Neural cell (in vitro differentiated cells): ENCODE results near the gene YDJC. TPM values are rescaled to one million over a fixed set of nuclear protein-coding genes. Genes with fewer than 3 reads are reported as not detected.
"Not testable (repeated sequence)": the region's sequence is repeated elsewhere in the genome, so short reads cannot be mapped to it uniquely, and the experiment has no call there.

Experiments used
- H2AFZ ChIP-seq: fragments of 200-600, 300-800 bp; sonication (generic), shearing (Covaris generic); 2 replicates; pipeline ENCODE4 v1.6.0; 2014; ENCODE audit warnings: low read depth, mild to moderate bottlenecking, antibody characterized with exemption, low read length, moderate library complexity
- H3F3A ChIP-seq: fragments of 200-600 bp; shearing (Covaris generic); 2 replicates; pipeline ENCODE4 v1.6.1; 2016; ENCODE audit warnings: mild to moderate bottlenecking, moderate library complexity, mixed read lengths, antibody characterized with exemption, low read length; ENCODE audit not compliant: insufficient read depth, poor library complexity, severe bottlenecking
- H3K27ac ChIP-seq: fragments of 200-600, 300-800 bp; sonication (generic), shearing (Covaris generic); 2 replicates; pipeline ENCODE4 v1.5.1; 2014; ENCODE audit warnings: mild to moderate bottlenecking, low read length, moderate library complexity
- H3K27me3 ChIP-seq: fragments of 300-800, 200-600 bp; sonication (generic), shearing (Covaris generic); 2 replicates; pipeline ENCODE4 v1.6.0; 2014; ENCODE audit warnings: mild to moderate bottlenecking, low read depth, low read length, moderate library complexity; ENCODE audit not compliant: insufficient read depth
- H3K36me3 ChIP-seq: fragments of 300-800, 200-600 bp; sonication (generic), shearing (Covaris generic); 2 replicates; pipeline ENCODE4 v1.5.1; 2014; ENCODE audit warnings: mild to moderate bottlenecking, antibody characterized with exemption, low read length, moderate library complexity; ENCODE audit not compliant: insufficient read depth
- H3K4me2 ChIP-seq: fragments of 300-800, 200-600 bp; sonication (generic), shearing (Covaris generic); 2 replicates; pipeline ENCODE4 v1.6.0; 2014; ENCODE audit warnings: mild to moderate bottlenecking, low read length
- H3K4me3 ChIP-seq: fragments of 300-800, 200-600 bp; sonication (generic), shearing (Covaris generic); 2 replicates; pipeline ENCODE4 v1.5.1; 2014; ENCODE audit warnings: mild to moderate bottlenecking, low read length, moderate library complexity
- H3K79me2 ChIP-seq: fragments of 200-600 bp; shearing (Covaris generic); replicated peaks from 2 replicates; pipeline ENCODE4 v1.6.0; 2014; ENCODE audit warnings: mild to moderate bottlenecking, low read length, moderate library complexity; ENCODE audit not compliant: insufficient read depth
- H3K9ac ChIP-seq: fragments of 300-800, 200-600 bp; sonication (generic), shearing (Covaris generic); 2 replicates; pipeline ENCODE4 v1.6.1; 2016; ENCODE audit warnings: mild to moderate bottlenecking, low read length, mixed read lengths
- H3K9me2 ChIP-seq: fragments of 200-600 bp; shearing (Covaris generic); 2 replicates; pipeline ENCODE4 v1.6.1; 2016; ENCODE audit warnings: mild to moderate bottlenecking, low read length, mixed read lengths; ENCODE audit not compliant: insufficient read depth
- H3K9me3 ChIP-seq: fragments of 200-600, 300-800 bp; sonication (generic), shearing (Covaris generic); 2 replicates; pipeline ENCODE4 v1.6.1; 2016; ENCODE audit warnings: mild to moderate bottlenecking, mixed run types, low read length, moderate library complexity, mixed read lengths
- H4K20me1 ChIP-seq: fragments of 200-600 bp; shearing (Covaris generic); 2 replicates; pipeline ENCODE4 v1.6.1; 2016; ENCODE audit warnings: mild to moderate bottlenecking, mixed run types; ENCODE audit not compliant: insufficient read depth
- EP300 ChIP-seq: fragments of 450-650 bp; conservative IDR thresholded peaks from 2 replicates; pipeline ENCODE4 v1.6.1; 2014; ENCODE audit warnings: antibody characterized with exemption, mild to moderate bottlenecking, moderate library complexity; ENCODE audit not compliant: poor library complexity, severe bottlenecking
- EZH2 ChIP-seq: fragments of 200-600, 300-800 bp; shearing (Covaris generic), sonication (generic); IDR thresholded peaks from 2 replicates; pipeline ENCODE4 v1.6.1; 2014; ENCODE audit warnings: antibody characterized with exemption, low read length, borderline replicate concordance, mild to moderate bottlenecking; ENCODE audit not compliant: insufficient read depth, poor library complexity, severe bottlenecking
- MXI1 ChIP-seq: fragments of 450-650 bp; conservative IDR thresholded peaks from 2 replicates; pipeline ENCODE4 v1.6.1; 2014; ENCODE audit warnings: antibody characterized with exemption, mild to moderate bottlenecking; ENCODE audit not compliant: poor library complexity, severe bottlenecking
- POLR2AphosphoS5 ChIP-seq: IDR thresholded peaks from 2 replicates; pipeline ENCODE4 v1.6.1; 2012
- RAD21 ChIP-seq: fragments of 450-650 bp; conservative IDR thresholded peaks from 2 replicates; pipeline ENCODE4 v1.6.1; 2014; ENCODE audit warnings: antibody characterized with exemption, mild to moderate bottlenecking, moderate library complexity
- REST ChIP-seq: IDR thresholded peaks from 2 replicates; pipeline ENCODE4 v1.6.1; 2012; ENCODE audit warnings: borderline replicate concordance
- SMC3 ChIP-seq: fragments of 450-650 bp; conservative IDR thresholded peaks from 2 replicates; pipeline ENCODE4 v1.6.1; 2014; ENCODE audit warnings: antibody characterized with exemption, mild to moderate bottlenecking, moderate library complexity; ENCODE audit not compliant: poor library complexity
- TAF1 ChIP-seq: IDR thresholded peaks from 2 replicates; pipeline ENCODE4 v1.6.1; 2012; ENCODE audit warnings: low read depth
- polyA plus RNA-seq: library from polyadenylated mRNA; depleted of rRNA; stranded (reverse); fragments of >200 nt; gene quantifications from 2 replicates; pipeline ENCODE4 v1.2.3, GENCODE V29; 2014
- TF ChIP-seq, protein P1 (sequence below): fragments of 450-650 bp; IDR thresholded peaks from 2 replicates; pipeline ENCODE4 v1.5.1; 2014; ENCODE audit warnings: antibody characterized with exemption, mild to moderate bottlenecking, moderate library complexity; ENCODE audit not compliant: poor library complexity, severe bottlenecking

The YDJC gene
- polyA plus RNA-seq, 1 donor from 2014 or later: 20.0 TPM

GRCh38 chr22:21598302-21598701, 31.5 kb downstream of the YDJC start:
- Histone ChIP-seq H3K27me3 (no peaks in the 10 kb centered on the region), H3K9me2 (no peaks in the 10 kb centered on the region), H2AFZ (no peak overlapping the region), H3K79me2 (peaks cover 16% of the 10 kb centered on the region), H3K27ac (no peak overlapping the region), H3F3A (no peaks in the 10 kb centered on the region), H3K4me2 (no peak overlapping the region), H3K36me3 (peaks cover 9% of the 10 kb centered on the region), H3K4me3 (no peak overlapping the region), H4K20me1 (no peaks in the 10 kb centered on the region), H3K9ac (no peak overlapping the region), H3K9me3 (no peaks in the 10 kb centered on the region)
- no peak for TF ChIP-seq EP300
- TF ChIP-seq RAD21: no peak
- no peak for TF ChIP-seq SMC3
- TF ChIP-seq EZH2: no peak
- no peak for TF ChIP-seq MXI1
- TF ChIP-seq POLR2AphosphoS5: no peak
- TF ChIP-seq, protein P1, sequence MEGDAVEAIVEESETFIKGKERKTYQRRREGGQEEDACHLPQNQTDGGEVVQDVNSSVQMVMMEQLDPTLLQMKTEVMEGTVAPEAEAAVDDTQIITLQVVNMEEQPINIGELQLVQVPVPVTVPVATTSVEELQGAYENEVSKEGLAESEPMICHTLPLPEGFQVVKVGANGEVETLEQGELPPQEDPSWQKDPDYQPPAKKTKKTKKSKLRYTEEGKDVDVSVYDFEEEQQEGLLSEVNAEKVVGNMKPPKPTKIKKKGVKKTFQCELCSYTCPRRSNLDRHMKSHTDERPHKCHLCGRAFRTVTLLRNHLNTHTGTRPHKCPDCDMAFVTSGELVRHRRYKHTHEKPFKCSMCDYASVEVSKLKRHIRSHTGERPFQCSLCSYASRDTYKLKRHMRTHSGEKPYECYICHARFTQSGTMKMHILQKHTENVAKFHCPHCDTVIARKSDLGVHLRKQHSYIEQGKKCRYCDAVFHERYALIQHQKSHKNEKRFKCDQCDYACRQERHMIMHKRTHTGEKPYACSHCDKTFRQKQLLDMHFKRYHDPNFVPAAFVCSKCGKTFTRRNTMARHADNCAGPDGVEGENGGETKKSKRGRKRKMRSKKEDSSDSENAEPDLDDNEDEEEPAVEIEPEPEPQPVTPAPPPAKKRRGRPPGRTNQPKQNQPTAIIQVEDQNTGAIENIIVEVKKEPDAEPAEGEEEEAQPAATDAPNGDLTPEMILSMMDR: no peak
- TF ChIP-seq REST: no peak
- TF ChIP-seq TAF1: no peak

- H3K79me2 ChIP-seq: peaks cover 14% of the 10 kb centered on the region
- not testable (repeated sequence) for H3K4me2 ChIP-seq, H3F3A ChIP-seq, H3K9ac ChIP-seq, H3K9me3 ChIP-seq, H3K36me3 ChIP-seq, H3K4me3 ChIP-seq, H2AFZ ChIP-seq, H3K27ac ChIP-seq, H4K20me1 ChIP-seq, H3K9me2 ChIP-seq, H3K27me3 ChIP-seq
These were observed 33.3 kb downstream of the YDJC start for GRCh38 chr22:21596356-21597135.
